Activated T-cell treated with anti-CD3 and anti-CD28 coated beads, Interleukin-2, amount 50 U/mL, for 4 hours (primary cell): Measurements from ENCODE around the gene GSTM2. TPM values are rescaled to one million over a fixed set of nuclear protein-coding genes. Genes with fewer than 3 reads are reported as not detected.

Experiments
- ATAC-seq, 2 donors: fragments of 200-7000 bp; cut with Tn5 transposase; one replicate each; pipeline ENCODE4 v1.10.0; 2021
- DNase-seq: peaks from one replicate; pipeline ENCODE4 v3.0.0-alpha.2; 2020
- H3K27me3 Mint-ChIP-seq: one replicate; pipeline ENCODE4 v1.8.0; 2021; ENCODE audit warnings: low read depth, mixed read lengths
- H3K36me3 Mint-ChIP-seq: one replicate; pipeline ENCODE4 v1.8.0; 2022; ENCODE audit warnings: mixed read lengths; ENCODE audit not compliant: insufficient read depth
- H3K4me1 Mint-ChIP-seq: one replicate; pipeline ENCODE4 v1.8.0; 2021; ENCODE audit warnings: low read depth, mixed read lengths
- H3K4me3 Mint-ChIP-seq: one replicate; pipeline ENCODE4 v1.8.0; 2021; ENCODE audit warnings: mild to moderate bottlenecking, moderate library complexity, mixed read lengths
- H3K9me3 Mint-ChIP-seq: one replicate; pipeline ENCODE4 v1.8.0; 2021; ENCODE audit warnings: mixed read lengths
- total RNA-seq, 3 donors: library from RNA; stranded (reverse); gene quantifications; one replicate each; pipeline ENCODE4 v1.2.1, GENCODE V29; 2021

GSTM2 gene
- total RNA-seq, 3 donors from 2014 or later, result 4.0 to 5.3 (median 4.4) TPM

DNA sequence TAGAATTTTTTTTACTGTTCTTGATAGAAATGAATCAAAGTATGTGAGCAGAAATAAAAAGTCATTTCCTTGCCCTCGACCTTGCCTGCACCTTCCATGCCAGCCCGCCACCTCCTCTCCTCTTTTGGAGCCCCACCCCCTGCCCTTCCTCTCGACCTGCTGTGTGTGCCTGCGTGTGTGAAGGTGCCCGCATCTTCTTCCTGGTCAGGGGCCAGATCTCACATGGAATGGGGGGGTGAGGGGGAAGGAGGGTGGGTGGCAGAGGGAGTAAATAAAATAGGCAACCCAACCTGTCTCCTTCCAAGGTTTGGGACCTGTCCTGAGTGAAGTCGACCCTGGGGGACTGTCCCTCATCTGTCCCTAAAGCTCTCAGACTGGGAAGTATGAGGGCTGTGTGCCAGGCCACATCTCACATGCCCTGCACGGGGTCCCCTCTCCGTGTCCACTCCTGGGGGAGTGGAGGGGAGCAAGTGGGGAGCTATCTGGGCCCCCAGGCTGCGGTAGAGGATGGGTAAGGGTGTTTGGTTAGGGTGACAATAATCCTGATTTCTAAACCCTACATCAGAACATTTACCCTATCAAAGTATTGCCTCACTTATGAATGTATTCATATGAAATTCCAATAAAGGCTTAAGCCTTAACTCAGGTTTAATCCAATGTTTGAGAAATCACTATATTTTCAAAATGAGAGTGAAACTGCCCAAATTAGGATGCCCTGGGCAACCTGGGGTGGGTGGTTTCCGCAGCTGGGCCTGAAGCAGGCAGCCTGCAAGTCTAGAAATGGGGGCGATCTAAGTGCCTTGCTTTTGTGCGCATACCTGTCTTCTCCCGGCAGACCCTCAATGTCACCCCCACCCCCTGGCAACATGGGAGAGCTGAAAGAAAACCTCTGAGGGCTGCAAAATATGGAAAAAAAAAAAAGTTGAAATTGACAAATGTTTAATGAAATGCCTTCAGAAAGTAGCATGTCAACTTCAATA, 32.8 kb upstream of the GSTM2 start:
- ATAC-seq (peak in 1 of 2 donors; percentile 39), DNase-seq (no peak)
- peaks cover 16% of the 10 kb centered on the region for H3K4me1 Mint-ChIP-seq
- H3K27me3 Mint-ChIP-seq, result peaks cover 1% of the 10 kb centered on the region
- peaks cover 7% of the 10 kb centered on the region for H3K36me3 Mint-ChIP-seq
- H3K9me3 Mint-ChIP-seq, result no peaks in the 10 kb centered on the region
- H3K4me3 Mint-ChIP-seq, result no peak overlapping the region

DNA sequence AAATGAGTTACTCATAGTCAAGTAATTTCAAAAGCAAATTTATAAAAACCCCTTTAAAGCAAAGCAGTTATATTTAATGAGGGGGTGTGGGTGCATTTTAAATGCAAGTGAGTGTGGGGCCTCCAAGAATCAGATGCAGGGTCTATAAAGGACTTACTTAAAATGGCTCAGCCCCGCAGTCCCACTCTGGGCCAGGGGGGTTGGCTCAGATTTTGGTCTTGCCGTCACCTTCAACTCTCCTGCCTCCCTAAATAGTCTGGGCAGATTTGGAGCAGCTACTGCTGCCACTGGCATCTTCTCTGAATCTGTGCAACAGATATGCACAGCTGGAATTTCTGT, 32.0 kb upstream of the GSTM2 start:
- ATAC-seq (no peak), DNase-seq (no peak)
- Mint-ChIP-seq H3K36me3 (peaks cover 6% of the 10 kb centered on the region), H3K27me3 (peaks cover 3% of the 10 kb centered on the region), H3K9me3 (no peaks in the 10 kb centered on the region), H3K4me1 (peaks cover 19% of the 10 kb centered on the region), H3K4me3 (no peak overlapping the region)

DNA sequence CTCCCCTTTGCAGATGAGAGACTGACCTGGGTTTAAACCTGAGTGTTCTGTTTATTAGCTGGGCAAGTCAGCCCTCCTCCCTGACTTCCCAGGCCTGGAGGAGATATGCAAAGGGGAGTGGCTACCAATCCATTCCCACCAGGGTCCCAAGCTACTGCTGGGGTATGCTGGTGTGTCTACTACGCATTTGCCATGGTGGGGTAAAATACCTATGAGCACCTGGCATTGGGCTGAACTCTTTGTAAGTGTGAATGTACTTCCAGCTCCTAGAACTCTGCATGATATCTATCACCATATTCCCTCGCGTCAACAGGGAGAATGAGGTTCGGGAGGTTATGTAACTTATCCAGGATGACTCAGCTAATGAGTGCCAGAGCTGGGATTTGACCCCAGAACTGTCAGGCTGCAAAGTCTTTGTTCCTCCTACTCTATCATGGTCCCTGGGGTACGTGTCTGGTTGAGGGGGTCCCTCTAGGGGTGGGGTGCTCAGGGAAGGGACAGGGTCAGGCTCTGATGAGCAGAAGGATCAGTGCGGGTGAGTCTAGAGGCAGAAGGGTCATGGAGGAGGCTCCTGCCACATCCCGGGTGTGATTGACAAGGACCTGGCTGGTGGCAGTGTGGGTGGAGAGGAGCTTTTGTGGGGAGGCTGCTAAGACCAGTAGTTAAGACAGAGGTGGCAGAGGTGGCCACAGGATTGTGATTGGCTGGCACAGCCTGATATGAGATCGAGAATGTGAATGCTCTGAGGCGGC, 31.5 kb upstream of the GSTM2 start:
- H3K4me1 Mint-ChIP-seq, result peaks cover 19% of the 10 kb centered on the region
- DNase-seq (no peak), ATAC-seq (no peak)
- H3K27me3 Mint-ChIP-seq, result peaks cover 3% of the 10 kb centered on the region
- peaks cover 2% of the 10 kb centered on the region for H3K36me3 Mint-ChIP-seq
- no peak overlapping the region for H3K4me3 Mint-ChIP-seq
- H3K9me3 Mint-ChIP-seq, result no peaks in the 10 kb centered on the region

DNA sequence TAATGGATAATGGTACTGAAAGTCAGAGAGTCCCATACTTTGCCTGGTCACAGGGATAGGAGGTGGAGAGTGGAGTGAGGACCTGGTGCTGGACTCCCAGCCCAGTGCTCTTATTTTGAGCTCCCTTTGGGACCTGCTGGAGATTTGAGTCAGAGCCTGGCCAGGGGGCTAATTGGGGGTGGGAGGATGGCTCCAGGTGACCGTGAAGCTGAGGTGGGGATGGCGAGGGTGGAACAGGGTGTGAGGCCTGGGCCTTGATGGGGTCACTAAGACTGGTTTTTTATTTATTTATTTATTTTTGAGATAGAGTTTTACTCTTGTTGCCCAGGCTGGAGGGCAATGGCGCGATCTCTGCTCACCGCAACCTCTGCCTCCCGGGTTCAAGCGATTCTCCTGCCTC, 30.4 kb upstream of the GSTM2 start:
- no peak for ATAC-seq
- Mint-ChIP-seq H3K9me3 (no peaks in the 10 kb centered on the region), H3K27me3 (peaks cover 3% of the 10 kb centered on the region), H3K36me3 (no peaks in the 10 kb centered on the region), H3K4me1 (peaks cover 19% of the 10 kb centered on the region), H3K4me3 (no peak overlapping the region)
- DNase-seq, result no peak

DNA sequence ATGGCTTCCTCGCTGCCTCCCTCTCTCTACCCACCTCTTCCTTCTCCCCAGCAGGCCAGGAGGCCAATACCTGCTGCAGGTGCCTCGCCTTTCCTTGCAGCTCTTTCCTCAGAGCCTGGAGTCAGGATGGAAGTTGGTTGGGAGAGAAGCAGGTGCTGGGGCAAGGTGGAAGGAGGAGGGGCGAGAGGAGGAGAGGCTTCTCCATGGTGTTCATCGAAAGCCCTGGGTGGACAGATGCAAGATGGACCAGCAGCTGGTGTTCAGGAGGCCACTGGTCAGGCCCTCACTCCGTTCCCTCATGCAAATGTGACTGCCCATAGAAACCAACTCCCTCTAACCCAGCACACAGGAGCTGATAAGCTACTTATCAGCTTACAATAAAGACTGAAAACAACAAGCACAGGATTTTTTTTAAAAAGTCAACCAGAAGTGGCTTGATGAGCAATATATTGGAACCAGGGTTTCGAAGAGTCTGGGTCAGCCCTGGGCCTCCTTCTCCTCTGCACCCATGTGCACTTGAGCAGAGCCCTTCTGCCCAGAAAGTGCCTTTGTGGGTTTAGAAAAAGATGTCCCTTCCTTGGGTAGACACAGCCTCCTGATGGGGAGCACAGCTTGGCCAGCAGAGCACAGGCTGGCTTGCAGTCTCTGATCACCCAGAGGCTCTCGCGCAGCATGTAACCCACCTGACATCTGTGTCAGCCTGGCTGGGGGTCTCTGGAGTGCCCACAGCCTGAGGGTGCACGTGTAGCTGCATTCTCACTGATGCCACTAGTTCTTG, 28.6 kb upstream of the GSTM2 start:
- no peaks in the 10 kb centered on the region for H3K9me3 Mint-ChIP-seq
- no peak overlapping the region for H3K4me3 Mint-ChIP-seq
- DNase-seq (no peak), ATAC-seq (no peak)
- H3K4me1 Mint-ChIP-seq, result peaks cover 18% of the 10 kb centered on the region
- peaks cover 3% of the 10 kb centered on the region for H3K27me3 Mint-ChIP-seq
- no peaks in the 10 kb centered on the region for H3K36me3 Mint-ChIP-seq

GRCh38 chr1:109639841-109640184, 28.0 kb upstream of the GSTM2 start:
- ATAC-seq, result no peak
- no peak for DNase-seq
- peaks cover 3% of the 10 kb centered on the region for H3K27me3 Mint-ChIP-seq
- H3K36me3 Mint-ChIP-seq, result no peaks in the 10 kb centered on the region
- no peaks in the 10 kb centered on the region for H3K9me3 Mint-ChIP-seq
- no peak overlapping the region for H3K4me3 Mint-ChIP-seq
- peaks cover 13% of the 10 kb centered on the region for H3K4me1 Mint-ChIP-seq

DNA sequence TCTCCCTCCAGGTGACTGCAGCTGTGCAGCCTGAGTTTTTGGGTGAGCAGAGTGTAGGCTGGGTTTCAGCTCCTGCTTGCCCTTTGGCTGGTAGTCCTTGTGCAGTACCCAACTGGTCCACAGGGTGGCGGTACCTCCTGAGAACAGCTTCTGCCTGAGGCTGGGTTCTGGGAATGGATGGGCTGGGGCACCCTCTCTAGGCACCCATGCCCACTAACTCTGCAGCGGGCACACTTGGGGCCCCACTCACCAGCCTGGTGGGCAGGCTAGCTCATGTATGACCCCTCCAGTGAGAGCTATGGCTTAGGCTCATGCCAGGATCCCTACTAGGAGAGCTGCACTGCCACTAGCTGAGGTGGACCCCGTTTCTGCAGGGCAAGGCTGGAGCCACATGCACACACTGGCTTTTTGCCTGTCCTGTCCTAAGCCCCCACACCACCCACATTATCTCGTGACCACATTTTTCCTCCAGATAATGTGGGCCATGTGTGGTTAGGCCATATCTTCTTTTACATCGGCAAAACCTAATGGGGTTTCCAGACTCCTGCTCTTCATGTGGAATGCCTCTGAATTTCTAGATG, 27.5 kb upstream of the GSTM2 start:
- DNase-seq (peak; percentile 92), ATAC-seq (peak; percentile 68 to 71)
- H3K27me3 Mint-ChIP-seq, result peaks cover 3% of the 10 kb centered on the region
- H3K4me1 Mint-ChIP-seq, result peaks cover 7% of the 10 kb centered on the region
- H3K9me3 Mint-ChIP-seq, result no peaks in the 10 kb centered on the region
- no peaks in the 10 kb centered on the region for H3K36me3 Mint-ChIP-seq
- no peak overlapping the region for H3K4me3 Mint-ChIP-seq

- no peak for DNase-seq
- Mint-ChIP-seq H3K4me3 (no peak overlapping the region), H3K36me3 (no peaks in the 10 kb centered on the region), H3K4me1 (peaks cover 5% of the 10 kb centered on the region), H3K27me3 (peaks cover 3% of the 10 kb centered on the region), H3K9me3 (no peaks in the 10 kb centered on the region)
- ATAC-seq, result no peak
Measured at GRCh38 chr1:109641078-109641740, 26.6 kb upstream of the GSTM2 start.

GRCh38 chr1:109641861-109642260, 26.0 kb upstream of the GSTM2 start:
- no peak for ATAC-seq
- Mint-ChIP-seq H3K4me1 (peaks cover 5% of the 10 kb centered on the region), H3K9me3 (no peaks in the 10 kb centered on the region)

GRCh38 chr1:109642626-109643025, 25.2 kb upstream of the GSTM2 start:
- Mint-ChIP-seq H3K27me3 (peaks cover 3% of the 10 kb centered on the region), H3K9me3 (no peaks in the 10 kb centered on the region), H3K4me1 (peaks cover 5% of the 10 kb centered on the region), H3K36me3 (no peaks in the 10 kb centered on the region), H3K4me3 (no peak overlapping the region)
- ATAC-seq, result no peak
- DNase-seq, result no peak

More at GRCh38 chr1:109641861-109642260, 26.0 kb upstream of the GSTM2 start:
- Mint-ChIP-seq H3K36me3 (no peaks in the 10 kb centered on the region), H3K4me3 (no peak overlapping the region), H3K27me3 (peaks cover 3% of the 10 kb centered on the region)
- no peak for DNase-seq

- peak; percentile 85 for DNase-seq
- peak; percentile 97 for ATAC-seq
- Mint-ChIP-seq H3K27me3 (peaks cover 3% of the 10 kb centered on the region), H3K9me3 (no peaks in the 10 kb centered on the region), H3K36me3 (no peaks in the 10 kb centered on the region), H3K4me1 (peaks cover 5% of the 10 kb centered on the region), H3K4me3 (no peak overlapping the region)
Measured at GRCh38 chr1:109643385-109644230, 24.2 kb upstream of the GSTM2 start.

DNA sequence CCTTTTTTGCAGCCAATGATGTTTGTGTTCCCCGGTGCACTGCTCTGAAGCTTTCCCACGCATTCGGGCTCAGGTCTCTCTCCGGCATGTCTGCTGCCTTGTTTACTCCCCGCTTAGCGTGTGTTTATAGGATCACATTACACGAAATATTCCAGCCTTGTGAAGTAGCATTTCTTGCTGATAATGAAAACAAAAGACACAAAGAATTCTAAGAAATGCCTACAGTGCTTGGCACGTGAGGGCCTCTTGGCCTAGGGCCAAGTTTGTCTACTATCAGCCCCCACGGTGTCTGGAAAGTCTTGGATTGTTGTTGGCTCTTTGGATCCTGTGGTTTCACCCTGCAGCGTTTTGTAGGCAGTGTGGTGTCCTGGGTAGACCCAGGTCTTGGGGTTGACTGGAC, 23.2 kb upstream of the GSTM2 start:
- Mint-ChIP-seq H3K27me3 (peaks cover 3% of the 10 kb centered on the region), H3K36me3 (no peaks in the 10 kb centered on the region), H3K9me3 (no peaks in the 10 kb centered on the region), H3K4me3 (no peak overlapping the region), H3K4me1 (peaks cover 5% of the 10 kb centered on the region)
- ATAC-seq (no peak), DNase-seq (no peak)

DNA sequence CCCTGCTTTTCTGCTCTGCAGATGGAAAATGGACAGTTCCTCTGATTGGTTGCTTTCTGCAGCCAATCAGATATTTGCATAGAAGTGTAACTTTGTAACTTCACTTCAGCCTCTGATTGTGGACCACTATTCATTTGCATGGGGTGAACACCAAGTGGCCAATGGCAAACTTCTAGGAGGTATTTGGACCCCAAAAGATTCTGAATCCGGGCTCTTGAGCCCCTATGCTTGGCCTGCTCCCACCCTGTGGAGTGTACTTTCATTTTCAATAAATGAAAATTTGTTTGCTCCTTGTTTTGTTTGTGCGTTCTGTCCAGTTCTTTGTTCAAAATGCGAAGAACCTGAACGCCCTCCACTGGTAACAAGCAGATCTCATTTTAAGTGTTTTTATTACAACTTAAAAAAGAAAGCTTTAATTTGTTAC, 18.4 kb upstream of the GSTM2 start:
- Mint-ChIP-seq H3K9me3 (no peaks in the 10 kb centered on the region), H3K27me3 (peaks cover 10% of the 10 kb centered on the region), H3K4me1 (no peaks in the 10 kb centered on the region), H3K36me3 (no peaks in the 10 kb centered on the region), H3K4me3 (no peak overlapping the region)
- ATAC-seq, result no peak
- DNase-seq, result no peak
